ENCODE results near the gene DKKL1.
"Not testable (repeated sequence)": the region's sequence is repeated elsewhere in the genome, so short reads cannot be mapped to it uniquely, and the experiment has no call there.

Gene DKKL1

GRCh38 chr19:49363268-49364082 lies at the start of gene DKKL1:
DKKL1 (plus strand) TSS chr19:49363877; CDS start chr19:49363999, 122 bp downstream.
- peak; percentile 85 for DNase-seq (ENCODE audit: extremely low spot score, insufficient read length, low read depth)
- FAIRE-seq = peak; percentile 96

DNA sequence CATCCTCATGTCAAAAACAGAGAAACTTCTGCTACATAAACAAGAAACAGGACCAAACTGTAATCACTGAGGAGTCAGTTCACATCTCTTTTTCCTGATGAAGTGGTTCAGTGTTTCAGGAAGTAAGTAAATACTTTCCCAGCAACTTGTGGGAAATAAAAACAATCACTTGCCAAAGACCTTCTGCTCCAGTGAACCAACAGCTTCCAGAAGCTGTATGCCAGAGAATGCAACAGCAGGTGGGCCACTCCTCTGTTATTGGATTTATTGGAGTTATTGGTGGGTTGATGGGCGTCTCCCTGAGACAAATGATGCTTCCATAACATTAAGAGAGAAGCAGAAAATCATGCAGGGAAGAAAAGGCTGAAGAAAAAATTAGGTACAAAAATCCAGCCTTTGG lies 48.6 kb upstream of the DKKL1 start:
- no peak for DNase-seq (ENCODE audit: extremely low spot score, insufficient read length, low read depth)
- no peak for FAIRE-seq

DNA sequence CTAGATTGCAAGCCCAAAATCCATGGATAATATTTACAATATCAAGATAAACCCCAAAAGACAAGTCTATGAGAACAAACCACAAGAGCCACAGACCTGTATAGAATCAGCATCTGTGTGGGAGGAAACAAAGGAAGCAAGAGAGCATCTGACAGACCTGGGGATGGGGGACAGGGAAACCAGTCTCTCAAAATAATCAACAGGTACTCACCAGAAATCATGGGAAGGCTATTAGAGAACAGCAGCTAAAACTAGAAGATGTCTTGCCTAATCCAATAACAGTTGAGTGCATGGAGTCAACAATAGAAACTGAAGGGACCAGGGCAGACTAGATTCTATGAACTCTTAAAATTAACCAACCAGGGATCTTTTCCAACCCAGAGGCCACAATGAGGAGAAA lies 47.4 kb upstream of the DKKL1 start:
- no peak for DNase-seq (ENCODE audit: extremely low spot score, insufficient read length, low read depth)
- no peak for FAIRE-seq

- FAIRE-seq (peak; percentile 5), DNase-seq (ENCODE audit: extremely low spot score, insufficient read length, low read depth) (no peak)
Observed at GRCh38 chr19:49318296-49318695, 45.4 kb upstream of the DKKL1 start.

GRCh38 chr19:49324801-49325576 lies 38.7 kb upstream of the DKKL1 start, which contains the start of gene SLC6A16:
SLC6A16 (minus strand) TSS chr19:49325191; CDS start chr19:49311347, 13,844 bp downstream.
- DNase-seq (ENCODE audit: extremely low spot score, insufficient read length, low read depth) (no peak), FAIRE-seq (peak; percentile 5)

GRCh38 chr19:49325756-49326155 lies 37.9 kb upstream of the DKKL1 start:
- not testable (repeated sequence) for DNase-seq (ENCODE audit: extremely low spot score, insufficient read length, low read depth); FAIRE-seq

- DNase-seq (ENCODE audit: extremely low spot score, insufficient read length, low read depth) (no peak), FAIRE-seq (peak; percentile 81)
Observed at GRCh38 chr19:49326165-49326704, 37.4 kb upstream of the DKKL1 start.

DNA sequence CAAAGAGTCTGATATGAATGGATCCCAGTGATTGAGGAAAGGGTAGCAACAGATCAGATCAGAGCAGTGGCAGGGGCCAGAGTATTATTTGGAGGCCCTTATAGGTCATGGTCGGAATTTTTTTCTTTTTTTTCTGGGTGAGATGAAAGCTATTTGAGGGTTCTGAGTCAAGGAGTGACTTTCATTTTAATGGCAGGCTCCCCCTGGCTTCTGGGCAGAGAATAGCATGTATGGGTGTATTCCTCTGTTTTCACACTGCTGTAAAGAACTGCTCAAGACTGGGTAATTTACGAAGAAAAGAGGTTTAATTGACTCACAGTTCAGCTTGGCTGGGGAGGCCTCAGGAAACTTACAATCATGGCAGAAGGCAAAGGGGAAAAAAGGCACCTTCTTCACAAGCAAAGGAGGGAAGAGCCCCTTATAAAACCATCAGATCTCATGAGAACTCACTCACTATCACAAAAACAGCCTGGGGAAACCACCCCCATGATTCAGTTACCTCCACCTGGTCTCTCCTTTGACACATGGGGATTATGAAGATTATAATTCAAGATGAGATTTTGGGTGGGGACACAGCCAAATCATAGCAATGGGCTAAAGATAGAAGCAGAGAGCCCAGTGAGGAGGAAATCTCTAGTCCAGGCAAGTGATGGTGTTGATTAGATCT lies 35.7 kb upstream of the DKKL1 start:
- peak; percentile 71 for FAIRE-seq
- no peak for DNase-seq (ENCODE audit: extremely low spot score, insufficient read length, low read depth)

- DNase-seq (ENCODE audit: extremely low spot score, insufficient read length, low read depth) (no peak), FAIRE-seq (no peak)
Observed at GRCh38 chr19:49328741-49329140, 34.9 kb upstream of the DKKL1 start.

DNA sequence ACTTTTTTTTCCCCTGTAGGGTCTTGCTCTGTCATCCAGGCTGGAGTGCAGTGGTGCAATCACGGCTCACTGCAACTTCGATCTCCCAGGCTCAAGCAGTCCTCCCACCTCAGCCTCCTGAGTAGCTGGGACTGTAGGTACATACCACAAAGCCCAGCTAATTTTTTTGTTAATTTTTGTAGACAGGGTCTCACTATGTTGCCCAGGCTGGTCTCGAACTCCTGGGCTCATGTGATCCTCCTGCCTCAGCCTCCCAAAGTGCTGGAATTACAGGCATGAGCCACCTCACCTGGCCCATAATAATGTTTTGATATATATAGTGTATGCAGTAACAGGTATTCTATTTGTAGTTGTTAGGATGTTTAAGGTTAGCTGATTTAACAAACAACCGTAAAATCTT lies 32.5 kb upstream of the DKKL1 start:
- not testable (repeated sequence) for FAIRE-seq; DNase-seq (ENCODE audit: extremely low spot score, insufficient read length, low read depth)

- FAIRE-seq = peak; percentile 96
- no peak for DNase-seq (ENCODE audit: extremely low spot score, insufficient read length, low read depth)
Observed at GRCh38 chr19:49331616-49332055, 32.0 kb upstream of the DKKL1 start.

- DNase-seq (ENCODE audit: extremely low spot score, insufficient read length, low read depth); FAIRE-seq: not testable (repeated sequence)
Observed at GRCh38 chr19:49332691-49333417, 30.8 kb upstream of the DKKL1 start.

DNA sequence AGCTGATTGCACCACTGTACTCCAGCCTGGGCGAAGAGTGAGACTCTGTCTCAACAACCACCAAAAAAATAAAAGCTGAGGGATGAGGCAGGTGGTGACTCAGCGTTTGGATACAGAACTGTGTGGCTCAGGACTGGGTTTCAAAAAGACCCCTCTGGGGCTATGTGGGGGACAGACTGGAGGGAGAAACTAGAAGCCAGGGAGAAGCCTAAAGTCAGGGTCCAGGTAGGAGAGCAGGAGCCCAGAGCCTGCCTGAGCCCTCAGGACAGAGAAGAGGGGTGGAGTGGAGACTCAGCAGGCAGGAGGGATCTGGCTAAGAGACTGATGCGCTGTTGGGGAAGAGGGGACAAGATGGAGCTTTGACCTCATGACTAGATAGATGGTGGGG lies 30.3 kb upstream of the DKKL1 start:
- no peak for FAIRE-seq
- no peak for DNase-seq (ENCODE audit: extremely low spot score, insufficient read length, low read depth)

- peak; percentile 95 for FAIRE-seq
Observed at GRCh38 chr19:49333811-49334288, 29.8 kb upstream of the DKKL1 start.

DNA sequence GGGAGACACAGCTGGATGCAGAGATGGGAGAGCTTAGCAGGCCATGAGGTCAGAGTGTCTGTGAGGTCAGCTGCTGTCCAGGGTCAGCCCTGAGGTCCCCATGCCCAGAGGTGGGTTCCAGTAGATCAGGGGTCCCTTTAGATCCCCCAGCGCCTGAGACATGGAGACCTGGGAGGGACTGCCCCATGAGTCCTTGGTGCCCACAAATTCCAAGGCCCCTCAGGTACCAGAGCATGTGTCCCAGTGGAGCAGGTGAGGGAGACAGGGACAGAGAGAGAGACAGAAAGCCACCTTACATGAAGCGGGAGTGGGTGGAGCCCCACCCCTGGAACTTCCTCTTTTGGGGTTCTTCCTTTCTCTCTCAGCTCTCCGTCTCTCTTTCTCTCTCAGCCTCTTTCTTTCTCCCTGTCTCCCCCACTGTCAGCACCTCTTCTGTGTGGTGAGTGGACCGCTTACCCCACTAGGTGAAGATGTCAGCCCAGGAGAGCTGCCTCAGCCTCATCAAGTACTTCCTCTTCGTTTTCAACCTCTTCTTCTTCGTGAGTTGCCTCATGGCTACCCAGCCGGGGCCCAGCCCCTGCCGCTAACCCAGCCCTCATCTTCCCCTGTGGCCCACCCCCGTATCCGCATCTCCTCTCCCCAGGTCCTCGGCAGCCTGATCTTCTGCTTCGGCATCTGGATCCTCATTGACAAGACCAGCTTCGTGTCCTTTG lies 28.4 kb upstream of the DKKL1 start, which contains the start of gene CD37:
CD37 (plus strand) TSS at position 336 of the 713 bp plus-strand sequence; CDS start at position 471, 135 bp downstream.
- no peak for DNase-seq (ENCODE audit: extremely low spot score, insufficient read length, low read depth)
- FAIRE-seq = peak; percentile 96

More at GRCh38 chr19:49333811-49334288, 29.8 kb upstream of the DKKL1 start:
- no peak for DNase-seq (ENCODE audit: extremely low spot score, insufficient read length, low read depth)

- no peak for DNase-seq (ENCODE audit: extremely low spot score, insufficient read length, low read depth)
- peak; percentile 54 for FAIRE-seq
Observed at GRCh38 chr19:49335784-49336481, 27.7 kb upstream of the DKKL1 start.

DNA sequence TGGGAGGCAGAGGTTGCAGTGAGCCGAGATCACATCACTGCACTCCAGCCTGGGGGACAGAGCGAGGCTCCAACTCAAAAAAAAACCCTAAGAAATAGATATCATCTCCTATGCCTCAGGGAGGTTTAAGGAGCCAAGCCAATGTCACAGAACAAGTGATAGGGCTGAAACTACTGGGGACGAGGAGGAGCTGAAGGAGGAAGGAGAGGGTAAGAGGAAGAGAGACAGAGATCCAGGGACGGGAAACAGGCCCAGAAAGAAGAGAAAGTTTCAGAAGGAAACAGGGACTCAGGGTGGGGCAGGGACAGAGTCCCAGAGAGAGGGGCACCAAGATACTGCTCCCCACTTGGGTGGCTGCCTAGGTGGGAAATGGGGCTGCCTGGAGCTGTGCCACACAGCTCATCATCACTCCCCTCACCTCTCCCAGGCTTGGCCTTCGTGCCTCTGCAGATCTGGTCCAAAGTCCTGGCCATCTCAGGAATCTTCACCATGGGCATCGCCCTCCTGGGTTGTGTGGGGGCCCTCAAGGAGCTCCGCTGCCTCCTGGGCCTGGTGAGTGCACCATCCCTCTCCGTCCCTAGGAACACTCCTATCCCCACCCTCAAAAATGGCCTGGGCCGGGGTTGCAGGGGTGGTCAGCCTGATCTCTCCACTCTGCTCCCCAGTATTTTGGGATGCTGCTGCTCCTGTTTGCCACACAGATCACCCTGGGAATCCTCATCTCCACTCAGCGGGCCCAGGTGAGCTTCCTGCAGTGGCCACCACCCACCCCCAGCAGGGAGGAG lies 27.0 kb upstream of the DKKL1 start:
- no peak for FAIRE-seq

More for the DNA sequence above, 27.0 kb upstream of the DKKL1 start:
- DNase-seq (ENCODE audit: extremely low spot score, insufficient read length, low read depth) = no peak
